ENCODE results near the gene LIMS2.

- TF ChIP-seq, protein P1, sequence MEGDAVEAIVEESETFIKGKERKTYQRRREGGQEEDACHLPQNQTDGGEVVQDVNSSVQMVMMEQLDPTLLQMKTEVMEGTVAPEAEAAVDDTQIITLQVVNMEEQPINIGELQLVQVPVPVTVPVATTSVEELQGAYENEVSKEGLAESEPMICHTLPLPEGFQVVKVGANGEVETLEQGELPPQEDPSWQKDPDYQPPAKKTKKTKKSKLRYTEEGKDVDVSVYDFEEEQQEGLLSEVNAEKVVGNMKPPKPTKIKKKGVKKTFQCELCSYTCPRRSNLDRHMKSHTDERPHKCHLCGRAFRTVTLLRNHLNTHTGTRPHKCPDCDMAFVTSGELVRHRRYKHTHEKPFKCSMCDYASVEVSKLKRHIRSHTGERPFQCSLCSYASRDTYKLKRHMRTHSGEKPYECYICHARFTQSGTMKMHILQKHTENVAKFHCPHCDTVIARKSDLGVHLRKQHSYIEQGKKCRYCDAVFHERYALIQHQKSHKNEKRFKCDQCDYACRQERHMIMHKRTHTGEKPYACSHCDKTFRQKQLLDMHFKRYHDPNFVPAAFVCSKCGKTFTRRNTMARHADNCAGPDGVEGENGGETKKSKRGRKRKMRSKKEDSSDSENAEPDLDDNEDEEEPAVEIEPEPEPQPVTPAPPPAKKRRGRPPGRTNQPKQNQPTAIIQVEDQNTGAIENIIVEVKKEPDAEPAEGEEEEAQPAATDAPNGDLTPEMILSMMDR (IDR thresholded peaks at IDR 0.05), result no peak
- TF ChIP-seq POLR2A (IDR thresholded peaks at IDR 0.05), result no peak
These were observed 33.4 kb downstream of the LIMS2 start for GRCh38 chr2:127641846-127642507.

Data from tibial nerve (tissue), 3 donors.